ENCODE results near the gene SUMO4.

Gene SUMO4

DNA sequence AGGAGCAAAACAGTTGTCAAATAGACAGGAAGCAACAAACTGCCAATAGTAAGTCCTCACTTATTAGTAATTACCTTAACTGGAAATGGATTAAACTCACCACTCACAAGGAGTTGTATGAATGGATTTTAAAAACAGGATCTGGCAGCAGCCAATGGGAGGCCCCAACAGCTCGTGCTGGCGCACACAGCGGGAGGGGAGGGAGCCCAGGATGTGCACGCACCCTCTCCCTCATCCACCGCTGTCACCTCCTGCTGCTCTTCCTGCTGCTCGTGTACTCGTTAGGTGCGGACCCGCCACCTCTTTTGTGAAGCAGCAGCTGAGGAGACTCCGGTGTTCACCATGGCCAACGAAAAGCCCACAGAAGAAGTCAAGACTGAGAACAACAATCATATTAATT, at the start of gene SUMO4:
Gene SUMO4 (plus strand): TSS at position 213 of the 400 bp plus-strand sequence. CDS start 130 bp downstream, at position 343.
- DNase-seq, result no peak

DNA sequence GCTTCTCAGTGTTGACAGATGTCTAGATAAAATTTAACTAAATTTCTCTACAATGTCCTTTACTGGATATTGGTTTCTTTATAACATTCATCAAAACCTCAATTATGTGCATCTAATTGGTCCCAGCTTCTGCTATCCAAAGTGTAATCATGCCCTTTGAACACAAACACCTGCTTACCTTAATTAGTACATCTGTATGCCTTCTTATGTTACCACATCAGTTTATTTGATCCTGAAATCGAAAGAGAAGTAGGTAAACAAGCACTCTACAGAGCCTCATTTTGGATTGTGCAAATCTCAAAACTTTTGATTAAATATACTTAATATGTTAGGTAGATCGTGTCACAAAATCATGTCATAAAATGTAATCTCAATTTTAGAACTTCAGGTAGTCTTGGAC, 46.1 kb upstream of the SUMO4 start:
- no peak for DNase-seq

DNA sequence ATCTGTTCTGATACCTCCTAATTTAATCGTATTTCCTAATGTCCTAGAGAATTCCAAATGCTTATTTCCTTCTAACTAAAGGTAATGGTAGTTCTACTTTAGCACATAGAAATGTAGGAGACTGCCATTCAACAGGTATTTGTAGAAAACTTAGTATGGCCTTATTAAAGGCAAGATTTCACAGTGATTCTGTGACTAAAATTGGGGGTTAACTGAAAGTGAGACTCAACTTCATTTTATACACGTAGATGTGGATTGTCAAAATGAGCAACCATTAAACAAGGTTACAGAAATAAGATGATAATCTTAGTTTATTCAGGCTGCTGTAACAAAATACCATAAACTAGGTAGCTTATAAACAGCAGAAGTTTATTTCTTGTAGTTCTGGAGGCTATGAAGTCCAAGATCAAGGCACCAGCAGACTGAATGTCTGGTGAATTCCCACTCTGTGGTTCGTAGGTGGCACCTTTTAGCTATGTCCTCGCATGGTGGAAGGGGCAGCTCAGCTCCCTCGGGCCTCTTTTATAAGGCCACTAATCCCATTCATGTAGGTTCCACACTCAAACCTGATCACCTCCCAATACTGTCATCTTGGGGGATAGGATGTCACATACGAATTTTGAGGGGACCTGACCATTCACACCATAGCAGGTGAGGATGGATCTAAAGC, 43.8 kb upstream of the SUMO4 start:
- no peak for DNase-seq

DNA sequence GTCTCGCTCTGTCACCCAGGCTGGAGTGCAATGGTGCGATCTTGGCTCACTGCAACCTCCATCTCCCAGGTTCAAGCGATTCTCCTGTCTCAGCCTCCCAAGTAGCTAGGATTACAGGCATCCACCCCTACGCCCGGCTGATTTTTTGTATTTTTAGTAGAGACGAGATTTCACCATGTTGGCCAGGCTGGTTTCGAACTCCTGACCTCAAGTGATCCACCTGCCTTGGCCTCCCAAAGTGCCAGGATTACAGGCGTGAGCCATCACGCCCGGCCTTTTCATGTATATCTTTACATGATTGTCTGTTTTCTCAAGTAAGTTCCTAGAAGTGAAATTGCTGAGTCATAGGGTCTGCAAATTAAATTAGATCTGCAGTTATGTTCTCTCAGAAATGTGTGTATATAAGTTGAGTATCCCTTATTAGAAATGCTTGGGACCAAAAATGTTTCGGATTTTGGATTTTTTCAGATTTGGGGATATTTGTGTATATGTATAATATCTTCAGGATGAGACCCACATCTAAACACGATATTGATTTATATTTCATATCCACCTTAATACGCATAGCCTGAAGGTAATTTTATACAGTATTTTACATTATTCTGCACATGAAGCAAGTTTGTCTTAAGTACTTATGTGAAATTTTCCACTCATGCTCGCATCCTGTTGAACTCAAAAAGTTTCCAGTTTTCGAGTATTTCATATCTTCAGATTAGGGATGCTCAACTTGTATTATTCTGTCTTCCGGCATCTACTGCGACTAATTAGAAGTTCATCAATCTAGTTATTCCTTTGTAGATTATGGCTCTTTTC, 42.1 kb upstream of the SUMO4 start:
- no peak for DNase-seq

DNA sequence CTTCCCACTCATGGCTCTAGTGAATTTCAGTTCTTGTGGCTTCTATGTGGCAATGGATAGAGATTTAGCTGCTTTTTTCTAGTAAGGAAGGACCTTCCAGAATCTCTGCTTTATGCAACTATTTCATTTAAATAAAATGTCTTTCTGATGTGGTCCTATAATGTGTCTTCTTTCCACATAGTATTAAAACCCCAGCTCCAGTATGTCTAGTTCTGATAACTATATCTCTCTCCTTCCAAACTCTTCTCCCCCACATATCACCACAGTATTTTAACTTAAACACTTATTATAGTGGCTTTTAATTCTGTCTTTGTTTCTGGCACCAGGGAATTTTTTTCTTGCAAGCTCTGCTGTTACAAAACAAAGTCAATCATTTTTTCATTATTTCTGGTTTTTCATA, 40.6 kb upstream of the SUMO4 start:
- DNase-seq, result no peak

DNA sequence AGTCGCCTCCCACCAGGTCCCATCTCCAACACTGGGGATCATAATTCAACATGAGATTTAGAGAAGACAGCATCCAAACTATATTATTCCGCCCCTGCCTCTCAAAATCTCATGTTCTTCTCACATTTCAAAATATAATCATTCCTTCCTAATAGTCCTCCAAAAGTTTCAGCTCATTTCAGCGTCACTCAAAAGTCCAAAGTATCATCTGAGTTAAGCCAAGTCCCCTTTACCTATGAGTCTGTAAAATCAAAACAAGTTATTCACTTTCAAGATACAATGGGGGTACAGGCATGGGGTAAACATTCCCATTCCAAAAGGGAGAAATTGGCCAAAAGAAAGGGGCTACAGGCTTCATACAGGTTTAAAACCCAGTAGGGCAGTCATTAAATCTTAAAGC, 39.5 kb upstream of the SUMO4 start:
- DNase-seq, result no peak

DNA sequence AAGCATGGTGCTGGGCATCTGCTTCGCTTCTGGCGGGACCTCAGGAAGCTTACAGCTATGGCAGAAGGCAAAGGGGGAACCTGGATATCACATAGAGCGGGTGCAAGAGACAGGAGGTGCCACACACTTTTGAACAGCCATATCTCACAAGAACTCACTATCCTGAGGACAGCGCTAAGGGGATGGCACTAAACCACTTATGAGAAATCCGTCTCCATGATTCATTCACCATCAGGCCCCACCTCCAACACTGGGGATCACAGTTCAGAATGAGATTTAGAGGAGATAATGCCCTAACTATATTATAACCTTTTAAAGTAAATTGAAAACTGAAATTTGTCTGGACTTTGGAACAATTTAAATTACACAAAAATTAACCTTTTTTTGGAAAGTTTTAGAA, 37.8 kb upstream of the SUMO4 start:
- no peak for DNase-seq

DNA sequence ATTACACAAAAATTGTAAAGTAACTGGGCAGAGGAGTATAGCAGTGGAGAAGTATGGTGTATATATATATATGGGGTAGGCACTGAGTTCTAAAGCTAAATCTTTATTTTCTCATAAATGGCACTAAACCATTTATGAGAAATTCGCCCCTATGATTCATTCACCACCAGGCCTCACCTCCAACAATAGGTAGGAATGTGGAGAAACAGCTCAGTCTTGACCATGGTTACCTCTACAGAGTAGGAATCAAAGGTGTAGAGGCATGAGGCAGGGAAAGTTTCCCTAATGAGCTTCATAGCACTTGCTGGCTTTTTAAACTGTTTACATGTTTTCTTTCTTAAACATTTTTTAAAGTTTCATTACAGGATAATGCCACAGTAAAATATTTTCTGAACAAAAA, 36.9 kb upstream of the SUMO4 start:
- DNase-seq, result no peak

DNA sequence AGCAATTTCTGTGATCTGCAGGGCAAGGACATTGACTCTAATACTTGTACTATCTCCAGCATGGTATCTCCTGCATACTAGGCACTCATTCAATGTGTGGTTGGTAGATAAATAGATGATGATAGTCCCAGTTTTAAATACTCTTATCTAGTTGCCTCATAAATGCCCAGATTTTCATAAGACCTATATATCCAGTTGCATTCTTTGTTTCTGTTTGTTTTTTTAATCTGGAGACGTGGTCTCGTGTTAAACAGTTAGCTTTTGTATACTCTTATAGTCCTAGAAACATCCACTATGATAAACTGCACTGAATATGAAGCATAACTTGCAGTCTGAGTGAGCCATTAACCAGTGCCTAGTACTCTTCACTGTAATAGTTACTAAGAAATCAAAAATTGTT, 35.5 kb upstream of the SUMO4 start:
- no peak for DNase-seq

DNA sequence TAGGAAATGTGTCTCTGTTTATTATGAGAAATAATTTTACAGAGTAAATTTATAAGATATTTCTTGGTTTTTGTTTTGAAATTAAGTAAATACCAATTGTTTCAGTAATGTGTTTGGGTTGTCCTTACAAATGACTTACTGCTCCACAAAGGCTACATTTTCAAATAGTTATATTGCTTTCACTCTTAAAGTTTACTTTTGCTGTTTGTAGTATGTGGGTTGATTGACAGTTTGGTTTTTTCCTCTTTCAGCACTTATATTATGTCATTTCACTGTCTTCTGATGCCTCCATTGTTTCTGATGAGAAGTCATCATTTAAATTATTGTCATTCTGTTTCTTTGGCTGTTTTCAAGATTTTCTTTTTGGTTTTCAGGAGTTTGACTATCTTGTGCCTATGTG, 34.9 kb upstream of the SUMO4 start:
- no peak for DNase-seq

DNA sequence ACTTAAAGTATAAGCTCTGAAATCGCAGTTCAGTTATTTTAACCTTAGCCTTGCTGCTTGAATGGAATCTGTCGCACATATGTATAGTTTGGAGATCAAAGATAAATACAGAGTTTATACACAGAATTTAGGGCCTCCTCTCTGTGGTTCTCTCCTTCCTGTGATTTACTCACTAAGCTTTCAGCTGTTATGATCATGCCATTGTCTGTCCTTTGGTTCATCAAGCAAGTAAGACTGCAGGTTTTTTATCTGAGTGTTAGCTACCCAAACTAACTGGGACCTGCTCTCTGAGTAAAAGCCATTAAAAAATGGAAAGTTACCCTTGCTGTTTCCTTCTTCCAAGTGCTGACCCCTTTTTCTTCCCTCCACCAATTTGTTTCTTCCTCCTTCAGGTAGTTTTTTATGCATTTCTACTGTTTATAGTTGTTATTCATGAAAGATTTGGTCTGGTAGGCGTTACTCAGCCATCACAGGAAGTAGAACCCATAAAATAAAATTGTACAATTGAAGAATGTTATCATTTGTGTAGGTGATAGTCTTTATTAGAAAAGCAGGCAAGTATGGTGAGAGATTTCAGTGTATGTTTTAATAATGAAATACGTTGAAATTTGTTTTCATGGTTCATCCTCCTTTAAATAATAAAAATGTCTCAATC, 33.7 kb upstream of the SUMO4 start:
- DNase-seq, result no peak

DNA sequence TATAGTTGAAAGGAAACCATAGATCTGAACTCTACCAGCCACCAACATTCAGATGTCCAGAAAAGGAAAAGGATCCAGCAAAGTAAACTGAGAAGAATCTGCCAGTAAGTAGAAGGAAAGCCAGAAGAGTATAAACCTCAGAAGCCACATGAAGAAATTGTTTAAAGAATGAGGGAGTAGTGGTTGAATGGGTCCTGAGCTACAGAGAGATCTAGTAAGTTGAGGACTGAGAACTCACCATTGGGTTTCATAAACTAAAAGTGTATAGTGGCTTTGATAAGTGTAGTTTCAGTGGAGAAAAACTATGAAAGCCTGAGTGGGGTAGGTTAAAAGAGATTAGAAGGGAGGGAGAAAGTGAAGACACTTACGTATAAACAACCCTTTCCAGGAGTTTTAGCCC, 32.0 kb upstream of the SUMO4 start:
- DNase-seq, result no peak

DNA sequence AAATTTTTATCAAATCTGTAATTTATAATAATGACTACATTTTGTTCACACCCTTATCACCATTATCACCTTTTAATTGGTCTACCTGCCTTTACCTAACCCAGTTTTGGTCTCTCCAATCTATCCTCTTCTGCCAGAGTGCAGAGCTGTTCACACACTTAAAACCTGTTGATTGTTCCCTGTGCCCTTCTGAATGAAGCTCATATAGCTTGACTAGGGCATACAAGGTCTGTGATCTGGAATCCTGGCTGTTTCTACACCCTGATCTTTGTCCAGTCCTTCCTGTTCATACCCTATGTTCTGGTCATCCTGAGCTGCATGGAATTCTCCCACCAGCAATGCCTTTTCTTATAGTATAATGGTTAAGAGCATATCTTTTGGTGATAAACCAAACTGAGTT, 28.9 kb upstream of the SUMO4 start:
- no peak for DNase-seq

DNA sequence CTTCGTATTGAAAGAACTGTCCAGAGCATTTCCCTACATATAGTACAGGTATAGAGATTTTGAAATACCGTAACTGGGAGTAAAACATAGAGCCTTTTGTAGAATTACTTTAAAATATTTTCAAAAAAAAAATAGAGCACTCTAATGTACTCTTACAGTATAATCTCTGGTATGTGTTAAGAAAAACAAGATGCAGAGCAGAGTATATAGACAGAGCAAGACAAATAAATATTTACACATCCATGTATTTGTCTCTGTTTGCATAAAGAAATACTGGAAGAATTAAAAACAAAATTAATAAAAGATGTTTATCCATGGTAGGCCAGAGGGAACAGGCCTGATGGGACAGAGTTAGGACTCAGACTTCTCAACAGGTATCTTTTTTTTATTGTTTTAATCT, 28.0 kb upstream of the SUMO4 start:
- DNase-seq, result no peak

DNA sequence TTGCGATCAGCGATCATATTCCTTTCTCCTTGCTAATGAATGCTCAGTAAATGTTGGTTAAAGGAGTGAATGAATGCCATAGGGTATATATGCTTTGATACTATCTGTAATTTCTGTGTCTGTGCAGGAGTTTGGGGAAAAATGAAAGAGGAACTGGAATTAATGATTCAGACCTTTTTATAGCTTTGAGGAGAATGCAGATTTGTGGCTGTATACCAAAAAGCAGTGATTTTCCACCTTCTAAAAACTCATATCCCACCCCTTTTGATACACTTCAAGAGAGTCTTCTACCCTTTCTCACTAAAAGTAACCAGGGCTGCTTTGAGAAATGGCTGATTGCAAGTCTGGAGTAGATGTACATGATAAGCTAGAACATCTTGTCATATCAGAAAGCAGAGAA, 26.6 kb upstream of the SUMO4 start:
- DNase-seq, result no peak

DNA sequence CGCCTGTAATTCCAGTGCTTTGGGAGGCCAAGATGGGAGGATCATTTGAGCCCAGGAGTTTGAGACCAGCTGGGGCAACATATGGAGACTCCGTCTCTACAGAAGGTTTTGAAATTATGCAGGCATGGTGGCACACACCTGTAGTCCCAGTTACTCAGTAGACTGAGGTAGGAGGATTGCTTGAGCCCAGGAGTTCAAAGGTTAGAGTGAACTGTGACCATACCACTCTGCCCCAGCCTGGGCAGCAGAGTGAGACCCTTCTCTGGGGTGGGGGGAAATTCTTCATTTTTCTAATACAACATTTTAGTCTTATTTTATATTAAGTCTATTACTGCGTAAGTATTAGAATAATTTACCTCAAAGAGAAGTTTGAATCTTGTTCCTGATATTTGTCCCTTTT, 20.1 kb upstream of the SUMO4 start:
- DNase-seq, result no peak

DNA sequence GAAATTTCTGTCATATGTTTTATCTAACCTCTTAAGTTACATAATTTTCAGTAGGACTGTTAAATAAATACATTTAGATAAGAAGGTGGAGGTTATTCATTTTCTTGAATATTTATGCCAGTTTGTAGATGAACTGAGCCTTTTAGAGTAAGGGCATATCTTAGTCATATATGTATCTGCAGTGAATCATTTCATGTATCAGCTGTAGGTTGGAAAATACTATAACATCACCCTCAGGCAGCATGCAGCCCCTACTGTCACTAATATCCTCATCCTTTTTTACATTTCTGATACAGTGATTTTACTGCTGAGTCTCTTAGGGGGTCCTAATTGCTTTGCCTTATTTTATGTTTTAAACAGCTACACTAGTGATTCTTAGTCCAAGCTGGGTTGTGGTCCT, 19.5 kb upstream of the SUMO4 start:
- DNase-seq, result no peak

DNA sequence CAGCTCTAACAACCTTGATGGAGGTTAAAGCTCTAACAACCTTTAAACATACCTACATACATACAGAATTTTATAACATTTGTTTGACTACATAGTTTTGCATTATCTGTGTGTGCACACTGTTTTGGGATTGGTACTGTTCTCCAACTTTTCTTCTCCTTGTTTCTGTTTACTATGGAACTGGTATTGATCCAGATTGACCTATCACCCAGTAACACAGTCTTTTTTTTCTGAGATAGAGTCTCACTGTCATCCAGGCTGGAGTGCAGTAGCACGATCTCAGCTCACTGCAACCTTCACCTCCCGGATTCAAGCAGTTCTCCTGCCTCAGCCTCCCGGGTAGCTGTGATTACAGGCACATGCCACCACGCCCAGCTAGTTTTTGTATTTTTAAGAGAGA, 16.7 kb upstream of the SUMO4 start:
- DNase-seq, result no peak

DNA sequence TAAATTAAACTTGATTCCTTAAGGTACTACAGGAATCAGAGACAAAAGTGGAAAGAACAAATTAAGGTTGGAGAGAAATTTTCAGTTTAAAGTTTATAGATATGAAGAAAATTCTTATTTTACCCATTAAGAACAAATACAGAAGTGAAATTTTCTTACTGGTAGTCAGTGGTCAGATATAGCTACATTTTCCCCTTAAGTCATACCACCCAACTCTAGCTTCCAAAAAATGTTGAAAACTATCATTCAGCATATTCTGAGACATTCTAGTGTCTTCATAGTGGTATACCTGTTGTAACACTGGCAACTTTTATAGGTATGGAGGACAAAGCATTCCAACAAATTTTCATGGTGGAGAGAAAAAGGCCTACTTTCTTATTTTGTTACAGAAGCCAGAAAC, 15.6 kb upstream of the SUMO4 start:
- DNase-seq, result no peak

DNA sequence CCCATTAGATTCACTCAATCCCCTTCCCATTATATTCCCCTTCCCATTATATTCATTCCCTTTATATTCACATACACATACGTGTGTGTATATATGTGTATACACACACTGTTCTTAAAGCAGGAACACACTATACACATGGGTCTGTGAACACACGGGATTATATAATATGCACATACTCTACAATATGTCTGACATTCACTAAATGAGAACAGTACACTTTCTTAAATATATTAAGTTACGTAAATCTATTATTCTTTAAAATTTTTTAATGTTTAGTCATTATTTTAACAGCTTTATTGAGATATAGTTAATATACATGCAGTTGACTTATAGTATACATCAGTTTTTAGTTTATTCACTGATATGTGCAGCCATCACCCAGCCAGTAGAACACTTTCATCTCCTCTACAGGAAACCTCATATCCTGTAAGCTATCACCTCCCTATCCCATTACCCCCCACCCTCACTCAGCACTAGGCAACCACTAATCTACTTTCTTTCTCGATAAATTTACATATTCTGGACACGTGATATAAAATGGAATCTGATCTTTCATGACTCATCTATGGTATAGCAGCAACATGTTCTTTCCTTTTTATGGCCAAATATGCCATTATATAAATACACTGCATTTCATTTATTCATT, 13.9 kb upstream of the SUMO4 start:
- DNase-seq, result no peak

DNA sequence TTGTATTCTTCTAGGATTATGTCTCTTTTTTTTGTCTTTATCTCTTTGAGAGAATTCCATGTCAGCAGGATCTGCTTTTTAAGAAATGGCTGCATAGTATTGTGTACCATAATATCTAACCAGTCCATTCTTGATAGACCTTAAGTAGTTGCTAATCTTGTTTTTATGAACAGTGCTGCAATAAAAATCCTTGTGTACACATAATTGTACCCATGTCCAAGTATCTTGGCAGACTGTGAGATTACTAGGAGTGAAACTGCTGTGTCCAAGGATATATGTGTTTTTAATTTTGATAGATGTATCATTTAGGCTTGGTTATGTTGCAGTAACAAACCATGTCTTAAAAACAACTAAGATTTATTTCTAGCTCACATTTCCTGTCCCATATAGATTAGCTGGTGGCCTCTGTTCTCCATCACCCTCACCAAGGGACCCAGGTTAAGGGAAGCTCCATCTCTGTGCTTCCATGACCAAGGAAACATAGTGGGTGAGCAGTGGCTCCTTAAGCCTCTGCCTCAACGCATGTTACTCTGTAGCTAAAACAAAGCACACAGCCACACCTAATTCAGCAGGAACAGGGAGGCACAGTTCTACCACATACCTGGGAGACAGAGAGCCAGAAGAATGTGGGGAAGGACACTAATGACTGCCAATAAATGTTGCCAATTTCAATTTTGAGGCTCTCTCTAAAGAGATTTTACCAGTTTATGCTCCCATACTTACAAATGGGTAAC, 12.1 kb upstream of the SUMO4 start:
- DNase-seq, result no peak

DNA sequence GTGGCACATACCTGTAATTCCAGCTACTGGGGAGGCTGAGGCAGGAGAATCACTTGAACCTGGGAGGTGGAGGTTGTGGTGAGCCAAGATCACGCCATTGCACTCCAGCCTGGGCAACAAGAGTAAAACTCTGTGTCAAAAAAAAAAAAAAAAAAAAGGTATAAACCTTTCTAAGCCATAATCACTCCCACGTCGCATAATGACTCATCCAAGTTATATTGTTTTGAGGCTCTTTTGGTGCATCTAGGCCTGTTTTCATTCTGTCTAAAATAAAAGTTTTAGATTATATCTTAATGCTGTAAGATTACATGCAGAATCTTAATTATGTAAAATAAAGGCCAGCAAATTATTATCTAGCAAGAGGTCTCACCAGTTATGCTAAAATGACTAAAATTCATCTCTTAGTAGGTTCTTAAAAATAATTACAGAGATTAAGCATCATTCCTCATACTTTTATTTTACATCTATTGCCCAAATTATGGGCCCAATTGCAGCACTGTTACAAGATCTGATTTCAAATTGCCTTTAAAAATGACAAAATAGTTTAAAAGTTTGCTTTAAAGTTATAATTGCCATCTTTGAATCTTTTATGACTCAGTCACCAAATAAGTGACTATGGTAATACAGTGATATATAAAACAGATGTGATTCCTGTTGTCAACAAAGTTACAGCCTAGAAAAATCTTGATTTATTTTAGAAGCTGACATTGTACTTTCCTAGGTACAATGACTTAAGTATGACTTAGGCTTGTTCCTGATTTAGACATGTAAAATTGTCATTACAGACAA, 10.4 kb upstream of the SUMO4 start:
- no peak for DNase-seq

All from NCI-H1694 treated with DMSO at 0.1 percent for 48 hours (cell line).